ENCODE results near the gene PDK2. TPM values are rescaled to one million over a fixed set of nuclear protein-coding genes. Genes with fewer than 3 reads are reported as not detected.
A peak's percentile ranks its signal among the peaks of the same experiment; 100 is the strongest.

The PDK2 gene
- total RNA-seq, 6 experiments from 2014 or later, result 26.6 to 35.6 (median 29.6) TPM

DNA sequence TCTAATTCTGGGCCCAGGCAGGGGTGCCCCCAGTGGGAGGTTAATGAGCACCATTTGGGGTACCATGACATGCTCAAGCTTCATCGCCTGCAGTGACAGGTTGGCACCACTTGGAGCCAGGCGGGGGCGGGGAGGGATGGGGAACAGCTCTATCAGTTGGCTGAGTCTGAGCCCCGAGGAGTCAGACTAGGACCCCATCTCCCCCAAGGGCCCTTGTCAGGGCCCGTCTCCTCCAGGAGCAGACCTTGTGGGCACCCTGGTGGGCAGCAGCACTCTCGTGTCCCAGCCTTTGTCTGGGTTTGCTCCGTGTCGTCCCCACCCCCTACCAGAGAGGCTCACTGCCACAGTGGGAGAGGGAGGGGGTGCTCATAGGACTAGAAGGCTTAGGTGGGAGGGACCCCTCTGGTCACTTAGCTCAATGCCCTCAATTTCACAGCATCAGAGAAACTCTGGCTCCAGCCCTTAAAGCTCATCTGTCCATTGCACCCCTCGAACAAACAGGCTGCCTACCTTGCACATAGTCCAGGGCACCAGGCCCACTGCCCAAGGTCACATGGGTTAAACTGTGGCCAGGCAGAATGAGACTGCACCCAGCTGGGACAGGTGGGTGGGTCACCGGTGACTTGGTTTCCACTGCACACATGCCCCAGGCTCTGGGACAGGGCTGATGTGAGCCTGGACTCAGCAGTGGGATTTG is 51.2 kb downstream of the PDK2 start:
- TF ChIP-seq, protein P1, sequence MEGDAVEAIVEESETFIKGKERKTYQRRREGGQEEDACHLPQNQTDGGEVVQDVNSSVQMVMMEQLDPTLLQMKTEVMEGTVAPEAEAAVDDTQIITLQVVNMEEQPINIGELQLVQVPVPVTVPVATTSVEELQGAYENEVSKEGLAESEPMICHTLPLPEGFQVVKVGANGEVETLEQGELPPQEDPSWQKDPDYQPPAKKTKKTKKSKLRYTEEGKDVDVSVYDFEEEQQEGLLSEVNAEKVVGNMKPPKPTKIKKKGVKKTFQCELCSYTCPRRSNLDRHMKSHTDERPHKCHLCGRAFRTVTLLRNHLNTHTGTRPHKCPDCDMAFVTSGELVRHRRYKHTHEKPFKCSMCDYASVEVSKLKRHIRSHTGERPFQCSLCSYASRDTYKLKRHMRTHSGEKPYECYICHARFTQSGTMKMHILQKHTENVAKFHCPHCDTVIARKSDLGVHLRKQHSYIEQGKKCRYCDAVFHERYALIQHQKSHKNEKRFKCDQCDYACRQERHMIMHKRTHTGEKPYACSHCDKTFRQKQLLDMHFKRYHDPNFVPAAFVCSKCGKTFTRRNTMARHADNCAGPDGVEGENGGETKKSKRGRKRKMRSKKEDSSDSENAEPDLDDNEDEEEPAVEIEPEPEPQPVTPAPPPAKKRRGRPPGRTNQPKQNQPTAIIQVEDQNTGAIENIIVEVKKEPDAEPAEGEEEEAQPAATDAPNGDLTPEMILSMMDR (IDR thresholded peaks at IDR 0.05), result peak; percentile 51
- H3K27me3 Mint-ChIP-seq (ENCODE audit: insufficient read depth), result peaks cover 2% of the 10 kb centered on the region
- H3K27ac Mint-ChIP-seq, result peak overlapping the region; percentile 88
- no peak for DNase-seq
- peaks cover 27% of the 10 kb centered on the region for H3K36me3 Mint-ChIP-seq (ENCODE audit: low read depth)
- peaks cover 48% of the 10 kb centered on the region for H3K4me1 Mint-ChIP-seq (ENCODE audit: low read depth)
- peak overlapping the region; percentile 94 for H3K4me3 Mint-ChIP-seq
- H3K9me3 Mint-ChIP-seq, result no peaks in the 10 kb centered on the region

- TF ChIP-seq, protein P1 (IDR thresholded peaks at IDR 0.05), result no peak
- Mint-ChIP-seq H3K4me1 (ENCODE audit: low read depth) (peaks cover 50% of the 10 kb centered on the region), H3K27me3 (ENCODE audit: insufficient read depth) (peaks cover 2% of the 10 kb centered on the region), H3K4me3 (peak overlapping the region; percentile 94), H3K9me3 (no peaks in the 10 kb centered on the region), H3K36me3 (ENCODE audit: low read depth) (peaks cover 20% of the 10 kb centered on the region), H3K27ac (peak overlapping the region; percentile 88)
- no peak for DNase-seq
These were observed 51.9 kb downstream of the PDK2 start for GRCh38 chr17:50146927-50147665.

- DNase-seq, result no peak
- H3K27ac Mint-ChIP-seq, result peak overlapping the region; percentile 88
- H3K27me3 Mint-ChIP-seq (ENCODE audit: insufficient read depth), result peaks cover 2% of the 10 kb centered on the region
- peaks cover 12% of the 10 kb centered on the region for H3K36me3 Mint-ChIP-seq (ENCODE audit: low read depth)
- peaks cover 56% of the 10 kb centered on the region for H3K4me1 Mint-ChIP-seq (ENCODE audit: low read depth)
- peak overlapping the region; percentile 94 for H3K4me3 Mint-ChIP-seq
- TF ChIP-seq, protein P1 (IDR thresholded peaks at IDR 0.05), result no peak
- H3K9me3 Mint-ChIP-seq, result no peaks in the 10 kb centered on the region
These were observed 52.7 kb downstream of the PDK2 start for GRCh38 chr17:50147841-50148225.

GRCh38 chr17:50148226-50149090 is 53.3 kb downstream of the PDK2 start:
- H3K4me3 Mint-ChIP-seq, result peak overlapping the region; percentile 94
- peak overlapping the region; percentile 88 for H3K27ac Mint-ChIP-seq
- DNase-seq, result no peak
- H3K9me3 Mint-ChIP-seq, result no peaks in the 10 kb centered on the region
- H3K36me3 Mint-ChIP-seq (ENCODE audit: low read depth), result peaks cover 8% of the 10 kb centered on the region; the same call in 1 of the 2 replicates
- TF ChIP-seq, protein P1 (IDR thresholded peaks at IDR 0.05), result peak; percentile 53
- H3K27me3 Mint-ChIP-seq (ENCODE audit: insufficient read depth), result peaks cover 2% of the 10 kb centered on the region
- peaks cover 56% of the 10 kb centered on the region for H3K4me1 Mint-ChIP-seq (ENCODE audit: low read depth)

- Mint-ChIP-seq H3K4me1 (ENCODE audit: low read depth) (peaks cover 55% of the 10 kb centered on the region), H3K36me3 (ENCODE audit: low read depth) (peaks cover 6% of the 10 kb centered on the region; the same call in 1 of the 2 replicates), H3K9me3 (no peaks in the 10 kb centered on the region), H3K27ac (peak overlapping the region; percentile 87), H3K4me3 (peak overlapping the region; percentile 94), H3K27me3 (ENCODE audit: insufficient read depth) (peaks cover 2% of the 10 kb centered on the region)
- no peak for DNase-seq
- TF ChIP-seq, protein P1 (IDR thresholded peaks at IDR 0.05), result no peak
These were observed 53.9 kb downstream of the PDK2 start for GRCh38 chr17:50149091-50149416.
